ENCODE data around the gene TMEM132C.
"Not testable (repeated sequence)": the region's sequence is repeated elsewhere in the genome, so short reads cannot be mapped to it uniquely, and the experiment has no call there.

Gene TMEM132C

DNA sequence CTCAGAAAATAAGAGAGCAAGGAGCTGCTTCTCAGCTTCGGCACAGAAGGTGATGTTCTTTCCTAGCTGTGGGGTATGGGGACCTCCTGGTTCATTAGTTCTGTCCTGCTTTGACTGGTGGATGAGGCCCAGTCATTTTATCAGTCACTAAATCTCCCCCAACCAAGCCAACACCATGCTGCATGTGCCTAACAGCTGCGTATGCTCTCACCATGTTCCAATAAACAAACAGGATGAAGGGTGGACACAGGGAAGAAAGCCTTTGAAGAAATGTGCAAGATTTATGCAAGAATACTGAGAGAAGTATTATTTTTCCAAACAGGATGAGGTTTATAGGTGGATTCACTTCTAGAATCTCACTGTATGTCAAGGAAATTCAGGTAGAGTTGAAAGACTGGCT, 156.2 kb downstream of the TMEM132C start:
- no peak for DNase-seq

- DNase-seq: no peak
These were observed 158.0 kb downstream of the TMEM132C start for GRCh38 chr12:128424931-128425431.

DNA sequence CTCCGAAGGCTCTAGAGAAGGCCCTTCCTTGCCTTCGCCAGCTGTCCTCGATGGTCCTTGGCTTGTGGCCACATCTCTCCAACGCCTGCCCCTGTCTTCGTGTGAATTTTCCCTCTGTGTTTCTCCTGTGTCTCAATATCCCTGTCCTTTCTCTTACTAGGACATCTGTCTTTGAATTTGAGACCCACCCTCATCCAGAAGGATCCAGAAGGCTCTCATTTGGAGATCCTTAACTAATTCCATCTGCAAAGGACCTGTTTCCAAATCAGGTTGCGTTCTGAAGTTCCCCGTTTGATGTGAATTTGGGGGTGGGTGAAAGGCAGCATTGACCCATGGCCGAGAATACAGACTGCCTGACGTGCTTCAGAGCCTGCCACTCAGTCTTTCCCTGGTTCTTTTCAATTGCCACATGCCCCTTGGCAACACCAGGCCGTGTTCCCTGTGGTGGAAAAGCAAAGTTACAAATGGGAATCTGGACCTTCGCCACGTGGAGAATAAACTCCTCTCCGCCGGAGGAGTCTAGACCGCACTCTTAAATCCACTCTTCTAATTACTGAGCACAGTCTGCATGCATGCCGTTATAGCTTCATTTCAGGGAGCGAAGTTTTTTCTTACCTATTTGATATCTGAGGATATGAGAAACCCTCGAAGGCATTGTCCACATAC, 158.8 kb downstream of the TMEM132C start:
- no peak for DNase-seq

- no peak for DNase-seq
These were observed 159.5 kb downstream of the TMEM132C start for GRCh38 chr12:128426511-128426910.

GRCh38 chr12:128439796-128440195, 172.8 kb downstream of the TMEM132C start:
- no peak for DNase-seq

DNA sequence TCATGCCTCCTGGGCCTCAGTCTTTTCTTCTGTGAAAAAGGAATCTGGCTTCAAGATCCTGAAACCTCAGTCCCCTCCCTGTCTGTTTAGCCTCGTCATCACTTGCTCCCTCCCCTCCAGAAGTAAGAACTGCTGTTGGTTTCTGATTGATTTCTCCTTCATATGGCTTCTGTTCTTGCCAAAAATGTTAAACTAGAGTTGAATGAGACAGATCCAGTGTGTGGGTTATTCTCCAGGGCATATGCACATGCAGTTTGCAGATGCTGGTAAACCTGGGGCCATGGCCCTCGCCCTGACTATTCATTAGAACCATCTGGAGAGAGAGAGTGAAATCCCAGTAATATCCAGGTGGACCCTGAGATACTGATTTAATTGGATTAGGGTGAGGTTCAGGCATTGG, 175.1 kb downstream of the TMEM132C start:
- DNase-seq: no peak

DNA sequence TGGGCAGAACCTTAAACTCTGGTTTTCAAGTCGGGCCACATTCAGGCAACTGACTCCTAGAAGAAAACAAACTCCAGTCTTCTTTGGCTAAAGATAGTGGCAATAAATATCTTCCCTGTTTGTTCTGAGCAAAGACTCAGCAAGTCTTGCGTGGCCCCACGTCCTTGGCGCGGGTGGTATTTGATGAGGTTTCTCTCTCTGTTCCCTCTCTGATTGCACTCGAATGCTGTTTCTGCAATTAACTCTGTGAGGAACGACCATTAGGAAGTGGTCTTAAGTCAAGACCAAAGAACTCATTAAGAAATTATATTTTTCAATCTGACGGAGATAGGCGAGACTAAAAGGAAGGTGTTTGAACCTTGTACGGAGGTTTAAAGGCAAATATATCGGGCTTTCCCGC, 177.6 kb downstream of the TMEM132C start:
- DNase-seq: no peak

GRCh38 chr12:128445415-128446127, 178.6 kb downstream of the TMEM132C start:
- DNase-seq: no peak

- DNase-seq: no peak
These were observed 182.3 kb downstream of the TMEM132C start for GRCh38 chr12:128449146-128449894.

DNA sequence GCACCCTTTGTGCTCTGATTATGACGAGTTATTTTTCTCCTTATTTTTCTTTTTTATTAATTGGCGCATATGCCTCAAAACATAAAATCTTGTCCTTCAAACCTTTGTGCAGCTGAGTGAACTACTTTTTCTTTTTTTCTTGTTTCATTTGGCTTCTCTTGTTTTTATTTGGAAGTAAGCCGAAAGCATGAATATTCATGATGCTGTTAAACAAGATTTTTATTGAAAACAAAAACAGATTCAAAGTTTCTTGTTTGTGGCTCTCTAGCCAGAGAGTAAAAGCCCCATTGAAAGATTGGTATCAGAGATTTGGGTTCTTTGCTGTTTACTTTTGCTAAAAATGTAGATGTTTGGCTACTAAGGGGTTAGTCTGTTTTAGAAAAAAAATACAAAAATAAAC, 183.8 kb downstream of the TMEM132C start:
- no peak for DNase-seq

DNA sequence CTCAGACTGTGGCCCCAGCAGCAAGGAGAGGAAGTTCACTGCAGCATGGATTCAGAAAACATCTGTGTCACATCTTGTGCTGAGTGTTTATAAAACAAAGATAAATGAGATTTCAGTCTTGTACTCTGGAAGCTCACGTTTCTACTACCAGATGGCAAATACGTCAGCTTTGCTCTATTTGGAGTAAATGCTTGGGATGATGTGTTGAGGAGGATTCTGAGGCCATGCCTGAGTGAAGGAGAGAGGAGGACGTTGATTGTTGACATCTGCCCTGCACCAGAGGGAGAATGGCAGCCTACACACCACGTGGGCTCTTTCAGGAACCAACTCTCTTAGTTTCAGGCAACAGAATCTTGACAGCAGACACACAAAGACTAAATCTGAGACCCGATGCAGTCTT, 188.9 kb downstream of the TMEM132C start:
- no peak for DNase-seq

DNA sequence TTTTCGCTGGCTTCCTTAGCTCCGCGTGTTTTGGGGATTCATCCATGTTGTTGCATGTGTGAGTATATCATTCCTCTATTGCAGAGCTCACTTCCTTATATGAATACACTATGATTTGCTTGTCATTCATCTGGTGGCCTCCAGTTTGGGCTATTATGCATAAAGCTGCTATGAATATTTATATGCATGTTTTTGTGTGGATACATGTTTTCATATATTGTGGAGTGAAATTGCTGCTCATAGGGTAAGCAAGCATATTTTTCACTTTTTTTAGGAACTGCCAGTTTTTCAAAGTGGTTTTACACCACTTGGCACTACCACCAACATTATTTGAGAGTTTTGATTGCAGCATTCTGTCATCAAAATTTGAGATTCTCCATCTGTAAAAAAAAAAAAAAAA, 190.0 kb downstream of the TMEM132C start:
- no peak for DNase-seq

- DNase-seq: no peak
These were observed 191.5 kb downstream of the TMEM132C start for GRCh38 chr12:128458301-128458974.

GRCh38 chr12:128459067-128459466, 192.1 kb downstream of the TMEM132C start:
- DNase-seq: no peak

GRCh38 chr12:128463881-128464280, 196.9 kb downstream of the TMEM132C start:
- no peak for DNase-seq

DNA sequence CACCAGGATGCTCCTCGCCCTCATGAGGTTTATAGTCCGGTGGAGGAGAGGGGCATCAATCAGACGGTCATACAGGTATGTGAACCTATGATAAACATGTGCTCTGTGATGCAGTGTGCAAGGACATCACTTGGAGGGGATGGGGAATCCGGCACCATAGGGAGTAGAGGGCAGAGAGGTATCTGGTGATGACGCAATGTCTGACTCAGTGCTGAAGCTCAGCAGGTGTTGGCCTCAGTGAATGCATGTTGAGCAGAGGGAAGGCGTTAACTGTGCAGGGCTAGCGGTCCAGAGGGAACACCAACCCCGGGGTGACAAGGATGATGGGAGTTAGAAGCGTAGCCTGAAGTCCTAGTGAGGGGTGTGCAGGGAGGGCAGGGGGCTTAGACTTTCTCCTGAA, 200.9 kb downstream of the TMEM132C start:
- no peak for DNase-seq

DNA sequence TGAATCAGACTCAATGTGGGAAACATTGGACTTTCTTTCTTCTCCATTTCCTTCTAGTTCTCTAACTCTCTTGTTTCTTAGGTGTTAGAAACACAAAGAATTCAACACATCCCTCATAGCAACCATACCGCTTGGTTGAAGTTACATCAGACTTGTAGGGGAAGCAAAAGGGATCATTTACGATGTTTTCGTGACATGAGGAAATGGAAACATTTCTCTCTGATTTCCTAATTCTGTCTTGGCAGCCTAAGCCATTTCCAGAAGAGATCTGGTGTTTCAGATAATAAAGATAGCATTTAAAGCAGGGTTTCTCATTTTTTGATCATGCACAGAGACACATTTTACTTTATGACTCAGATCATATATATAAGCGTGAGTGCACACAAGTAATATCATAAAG, 202.0 kb downstream of the TMEM132C start:
- DNase-seq: no peak

DNA sequence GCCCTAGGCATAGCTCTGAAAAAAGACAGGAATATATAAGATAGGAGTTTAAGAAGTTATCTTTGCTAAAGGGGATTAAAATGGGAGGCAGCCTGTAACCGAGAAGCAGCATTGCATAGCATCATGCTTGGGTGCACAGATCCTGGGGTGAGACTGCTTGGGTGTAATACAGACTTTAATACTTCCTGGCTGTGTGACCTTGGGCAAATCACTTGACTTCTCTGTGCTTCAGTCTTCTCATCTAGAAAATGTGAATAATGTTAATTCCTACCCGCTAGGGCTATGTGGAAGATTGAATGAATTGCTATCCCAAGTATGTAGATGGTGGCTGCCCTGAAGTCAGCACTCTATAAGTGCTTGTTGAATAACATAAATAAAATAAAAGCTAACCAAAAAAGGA, 204.5 kb downstream of the TMEM132C start:
- no peak for DNase-seq

DNA sequence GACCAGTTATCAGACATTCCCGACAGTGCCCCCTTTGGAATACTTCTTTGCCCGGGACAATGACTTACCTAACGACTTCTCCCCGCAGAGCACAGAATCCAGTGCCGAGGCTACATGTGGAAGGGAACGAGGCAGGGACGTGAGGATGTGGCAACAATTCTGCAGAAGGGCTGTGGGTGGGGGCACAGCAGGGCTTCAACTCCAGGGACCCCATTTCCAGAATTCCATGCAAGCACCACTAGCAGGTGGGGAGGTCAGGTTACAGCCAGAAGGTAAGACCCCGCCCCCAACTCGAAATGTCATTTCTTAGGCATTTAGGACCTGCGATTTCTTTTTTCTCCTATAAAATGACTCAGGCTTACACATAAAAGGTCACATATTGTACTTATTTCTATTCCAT, 207.9 kb downstream of the TMEM132C start:
- no peak for DNase-seq

- DNase-seq: no peak
These were observed 209.3 kb downstream of the TMEM132C start for GRCh38 chr12:128476266-128476665.

- no peak for DNase-seq
These were observed 216.7 kb downstream of the TMEM132C start for GRCh38 chr12:128483526-128484255.

- DNase-seq: not testable (repeated sequence)
These were observed 230.4 kb downstream of the TMEM132C start for GRCh38 chr12:128497376-128497775.

- no peak for DNase-seq
These were observed 240.5 kb downstream of the TMEM132C start for GRCh38 chr12:128507470-128507869.
